Endothelial cell of umbilical vein (primary cell): ENCODE results near the gene PKD1L1.

ENCODE experiments used
- CTCF ChIP-seq, 2 donors: IDR thresholded peaks; 1 replicate in 1 of 2; 2 replicates in 1 of 2; pipeline ENCODE4 v1.5.1; 2011; ENCODE audit warnings: low read length in 2 of 2, mild to moderate bottlenecking in 2 of 2, moderate library complexity in 2 of 2, control low read depth in 1 of 2, inconsistent platforms in 1 of 2, low read depth in 1 of 2; ENCODE audit not compliant: insufficient read depth in 1 of 2; ENCODE audit errors: extremely low read depth in 1 of 2
- EZH2 ChIP-seq: IDR thresholded peaks from 2 replicates; pipeline ENCODE4 v1.6.1; 2012; ENCODE audit warnings: borderline replicate concordance, low read depth, mild to moderate bottlenecking, moderate library complexity, low read length, inconsistent platforms; ENCODE audit not compliant: severe bottlenecking
- POLR2A ChIP-seq: IDR thresholded peaks from 2 replicates; pipeline ENCODE4 v1.6.1; 2012; ENCODE audit warnings: low read depth, mild to moderate bottlenecking, control low read depth, low read length
- POLR2AphosphoS5 ChIP-seq: IDR thresholded peaks from 2 replicates; pipeline ENCODE4 v1.6.1; 2012; ENCODE audit warnings: low read depth, mild to moderate bottlenecking, control low read depth, low read length, moderate library complexity; ENCODE audit not compliant: insufficient read depth

GRCh38 chr7:47970761-47971160, 22.5 kb upstream of the PKD1L1 start:
- TF ChIP-seq EZH2 (no peak), CTCF (IDR thresholded peaks at IDR 0.05; ENCODE audit: extremely low read depth in 1 of 2, insufficient read depth in 1 of 2, low read depth in 1 of 2, low read length in 2 of 2) (no peak), POLR2A (no peak), POLR2AphosphoS5 (no peak)
